D721Med (cell line): ENCODE results near the gene BCAS3.

Experiments used
- DNase-seq: peaks from one replicate; pipeline ENCODE4 v3.0.0; 2011; ENCODE audit warnings: low spot score; ENCODE audit not compliant: insufficient read length
- FAIRE-seq: peaks from 2 replicates; lab custom pipeline; 2011; peaks lifted over from hg19 to GRCh38; lab: Jason Lieb, UNC
- CTCF ChIP-seq: IDR thresholded peaks from 2 replicates; pipeline ENCODE4 v1.5.1; 2012; ENCODE audit warnings: mild to moderate bottlenecking, control low read depth; ENCODE audit not compliant: insufficient read depth; ENCODE audit errors: missing control alignments

BCAS3 gene

DNA sequence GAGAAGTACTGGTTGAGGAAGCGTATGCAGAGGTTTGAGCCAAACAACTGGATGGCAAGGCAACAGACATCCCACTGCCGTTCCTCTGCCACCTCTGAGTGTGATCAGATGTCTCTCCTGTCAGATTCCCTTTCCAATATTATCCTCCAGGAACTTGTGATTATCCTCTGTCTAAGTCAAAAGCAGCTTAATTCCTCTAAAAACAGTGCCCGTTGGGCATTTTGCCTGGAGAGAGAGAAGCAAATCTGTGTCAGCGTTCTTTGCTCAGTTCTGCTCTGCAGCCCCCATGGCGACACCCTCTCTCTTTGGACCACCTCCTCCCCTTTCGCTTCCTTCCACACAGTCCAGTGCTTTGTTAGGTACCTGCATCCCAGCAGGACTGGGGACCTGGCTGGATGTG lies 665.9 kb downstream of the BCAS3 start:
- FAIRE-seq (no peak), DNase-seq (no peak)
- no peak for TF ChIP-seq CTCF

GRCh38 chr17:61345061-61345460 lies 667.4 kb downstream of the BCAS3 start:
- no peak for TF ChIP-seq CTCF
- DNase-seq (no peak), FAIRE-seq (no peak)

DNA sequence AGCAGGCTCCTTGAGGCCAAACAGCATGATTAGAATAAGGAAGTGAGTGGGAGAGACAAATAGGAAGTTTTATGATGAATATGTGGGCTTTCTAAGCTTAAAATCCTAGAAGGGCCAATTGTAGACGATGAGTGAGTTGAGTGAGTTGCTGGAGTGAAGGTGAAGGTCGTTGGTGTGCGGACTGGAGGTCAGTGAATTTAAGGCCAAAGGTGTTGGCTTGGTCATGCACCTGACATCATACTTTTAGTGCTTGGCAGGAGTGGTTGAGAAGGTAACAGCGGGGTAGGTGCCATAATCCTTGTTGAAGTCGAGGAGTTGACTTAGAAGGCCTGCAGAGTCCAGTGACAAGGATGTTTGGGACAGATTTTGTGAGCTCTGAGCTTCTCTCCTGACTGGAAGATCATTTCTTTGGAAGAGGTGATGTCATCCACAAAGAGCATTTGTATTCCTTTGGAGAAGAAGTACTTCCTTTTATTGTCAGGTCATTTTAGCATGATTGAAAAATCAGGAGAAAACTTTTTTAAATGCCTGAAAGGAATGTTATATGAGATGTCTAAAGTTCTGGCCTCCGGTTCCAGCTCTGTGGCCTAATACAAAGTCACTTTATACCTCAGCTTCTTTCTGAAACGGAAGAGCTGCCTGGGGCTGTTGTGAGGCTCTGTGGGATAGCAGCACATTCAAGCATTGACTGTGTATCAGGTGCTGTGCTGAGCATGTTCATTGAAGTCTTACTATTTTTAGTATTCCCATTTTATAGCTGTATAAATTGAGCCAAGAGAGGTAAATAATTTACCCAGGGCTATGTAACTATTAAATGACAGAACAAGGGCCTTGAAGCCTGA lies 668.4 kb downstream of the BCAS3 start:
- DNase-seq = no peak
- no peak for TF ChIP-seq CTCF
- FAIRE-seq = no peak

GRCh38 chr17:61349350-61349749 lies 671.7 kb downstream of the BCAS3 start:
- DNase-seq = no peak
- peak; percentile 19 for TF ChIP-seq CTCF
- no peak for FAIRE-seq

DNA sequence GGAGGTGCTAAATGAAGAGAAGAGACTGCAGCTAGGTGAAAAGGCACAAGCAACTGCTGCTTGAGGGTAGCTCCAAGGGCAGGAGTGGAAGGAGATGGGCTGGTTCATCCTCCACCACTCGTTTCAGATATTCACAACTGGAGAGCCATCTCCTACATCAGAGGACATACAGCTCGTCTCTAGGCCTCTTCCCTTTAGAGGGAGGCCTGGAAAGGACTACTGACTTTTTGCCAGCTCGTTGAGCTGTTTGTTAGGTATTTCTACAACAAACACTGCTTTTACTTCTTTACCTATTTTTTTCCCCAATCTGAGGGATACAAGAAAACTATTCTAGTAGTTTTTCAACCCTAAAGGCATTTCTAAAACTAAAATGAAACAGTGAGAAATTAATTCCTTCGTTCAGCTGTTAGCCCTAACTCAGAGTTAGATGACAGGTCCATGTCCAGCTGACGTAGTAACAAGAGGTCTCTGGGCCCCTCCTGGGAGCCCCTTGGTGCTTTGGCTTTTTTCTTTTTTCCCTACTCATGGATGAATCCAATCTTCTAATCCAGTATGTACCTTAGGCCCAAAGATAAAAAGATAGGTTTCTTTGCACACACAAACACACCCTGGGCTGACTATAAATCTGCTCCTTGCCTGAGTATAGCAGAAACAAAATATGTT lies 674.2 kb downstream of the BCAS3 start:
- DNase-seq (no peak), FAIRE-seq (no peak)
- no peak for TF ChIP-seq CTCF

DNA sequence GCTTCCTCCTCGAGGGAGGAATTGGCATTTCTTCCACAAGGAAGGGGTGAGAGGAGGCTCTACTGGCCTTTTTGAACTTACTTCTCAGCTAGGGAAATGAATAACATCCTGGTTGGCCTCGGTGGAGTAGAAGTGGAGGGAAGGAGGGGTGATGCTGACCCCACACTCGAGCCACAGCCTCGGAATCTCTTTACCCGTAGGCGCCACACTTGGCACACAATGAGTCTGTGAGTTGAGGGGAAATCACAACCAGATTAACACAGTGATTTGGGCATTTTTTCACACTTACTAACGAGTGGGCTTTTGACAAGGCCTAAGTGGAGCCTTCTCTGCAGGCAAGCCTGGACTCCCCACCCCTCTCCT lies 674.7 kb downstream of the BCAS3 start:
- FAIRE-seq = no peak
- no peak for TF ChIP-seq CTCF
- DNase-seq = no peak
